PC-9 (cell line): ENCODE measurements around the gene TSPAN12. TPM values are rescaled to one million over a fixed set of nuclear protein-coding genes. Genes with fewer than 3 reads are reported as not detected.
"Not testable (repeated sequence)": the region's sequence is repeated elsewhere in the genome, so short reads cannot be mapped to it uniquely, and the experiment has no call there.

Experiments used
- BruUV-seq: library from RNA; stranded (reverse); fragments of 400-500 nt; replicated peaks from 2 replicates; lab custom pipeline; 2021; lab: Mats Ljungman, UMichigan
- CTCF ChIA-PET: fragments of 300-600 bp; sonication (Branson Sonifier 250); formaldehyde crosslinking; loops from one replicate; lab custom pipeline; 2022; ENCODE audit warnings: antibody characterized with exemption; lab: Charles Lee
- POLR2A ChIA-PET: fragments of 300-600 bp; sonication (Branson Sonifier 250); formaldehyde crosslinking; loops from one replicate; lab custom pipeline; 2022; ENCODE audit warnings: antibody characterized with exemption; ENCODE audit not compliant: unreplicated experiment; lab: Charles Lee
- DNase-seq, 2 experiments: peaks; one replicate each; pipeline versions ENCODE4 v3.0.0 to v3.0.0-alpha.2; 2015 to 2022; ENCODE audit warnings: mixed read lengths in 1 of 2
- H2AFZ ChIP-seq: fragments of 200-600 bp; sonication (generic); 2 replicates; pipeline ENCODE4 v1.8.1; 2017; ENCODE audit warnings: antibody characterized with exemption
- H3F3A ChIP-seq: fragments of 200-600 bp; sonication (generic); 2 replicates; pipeline ENCODE4 v1.8.1; 2017; ENCODE audit warnings: antibody characterized with exemption, mild to moderate bottlenecking, low read depth; ENCODE audit not compliant: insufficient read depth
- H3K27ac ChIP-seq: fragments of 200-600 bp; sonication (generic); 2 replicates; pipeline ENCODE4 v1.6.1; 2016; ENCODE audit warnings: mixed run types
- H3K27me3 ChIP-seq: fragments of 200-600 bp; sonication (generic); 2 replicates; pipeline ENCODE4 v1.6.1; 2016; ENCODE audit warnings: low read depth, mixed run types; ENCODE audit not compliant: insufficient read depth
- H3K36me3 ChIP-seq: fragments of 200-600 bp; sonication (generic); 2 replicates; pipeline ENCODE4 v1.6.1; 2016; ENCODE audit warnings: low read depth, mixed run types
- H3K4me1 ChIP-seq: fragments of 200-600 bp; sonication (generic); replicated peaks from 2 replicates; pipeline ENCODE4 v1.6.1; 2016; ENCODE audit warnings: mixed run types; ENCODE audit not compliant: insufficient read depth
- H3K4me2 ChIP-seq: fragments of 200-600 bp; sonication (generic); 2 replicates; pipeline ENCODE4 v1.6.1; 2017; ENCODE audit warnings: mixed run types
- H3K4me3 ChIP-seq: fragments of 200-600 bp; sonication (generic); 2 replicates; pipeline ENCODE4 v1.6.1; 2016; ENCODE audit warnings: mixed run types
- H3K79me2 ChIP-seq: fragments of 200-600 bp; sonication (generic); 2 replicates; pipeline ENCODE4 v1.6.1; 2017; ENCODE audit warnings: low read depth, mixed run types
- H3K9me2 ChIP-seq: fragments of 200-600 bp; sonication (generic); 2 replicates; pipeline ENCODE4 v1.8.1; 2017; ENCODE audit warnings: mild to moderate bottlenecking; ENCODE audit not compliant: insufficient read depth
- H3K9me3 ChIP-seq: fragments of 200-600 bp; sonication (generic); 2 replicates; pipeline ENCODE4 v1.8.1; 2016; ENCODE audit warnings: low read depth; ENCODE audit not compliant: insufficient read depth
- H4K20me1 ChIP-seq: fragments of 200-600 bp; sonication (generic); 2 replicates; pipeline ENCODE4 v1.8.1; 2017; ENCODE audit not compliant: insufficient read depth
- CTCF ChIP-seq: fragments of 200-600 bp; sonication (generic); conservative IDR thresholded peaks from 2 replicates; pipeline ENCODE4 v1.6.1; 2017; ENCODE audit warnings: mixed run types, antibody characterized with exemption, mild to moderate bottlenecking, moderate library complexity
- EZH2 ChIP-seq: fragments of 200-600 bp; sonication (generic); IDR thresholded peaks from 2 replicates; pipeline ENCODE4 v1.8.0; 2017; ENCODE audit warnings: antibody characterized with exemption, low read depth
- intact Hi-C: fragments of 100-400 bp; cut with micrococcal nuclease; formaldehyde crosslinking; loops from one replicate; pipeline ENCODE4 v1.10.0; 2022; ENCODE audit not compliant: unreplicated experiment
- total RNA-seq: library from RNA; stranded (reverse); gene quantifications from 2 replicates; pipeline ENCODE4 v1.2.3, GENCODE V29; 2021

TSPAN12 gene
- total RNA-seq, 1 experiment from 2014 or later: 5.8 TPM

GRCh38 chr7:120783721-120784120 lies 74.2 kb downstream of the TSPAN12 start:
- H3K4me1 ChIP-seq: no peaks in the 10 kb centered on the region
- H3K9me3 ChIP-seq: no peaks in the 10 kb centered on the region
- H3K27me3 ChIP-seq: no peaks in the 10 kb centered on the region
- H3F3A ChIP-seq: no peaks in the 10 kb centered on the region
- BruUV-seq: no TSS peak
- ChIA-PET CTCF (no interaction called here), POLR2A (no interaction called here)
- no peaks in the 10 kb centered on the region for H3K79me2 ChIP-seq
- no peak for TF ChIP-seq EZH2
- TF ChIP-seq CTCF: no peak
- H2AFZ ChIP-seq: no peak overlapping the region
- intact Hi-C loops: no loop called here
- no peaks in the 10 kb centered on the region for H3K36me3 ChIP-seq
- no peaks in the 10 kb centered on the region for H4K20me1 ChIP-seq
- no peak for DNase-seq
- no peaks in the 10 kb centered on the region for H3K9me2 ChIP-seq
- H3K27ac ChIP-seq: no peak overlapping the region
- no peak overlapping the region for H3K4me3 ChIP-seq
- H3K4me2 ChIP-seq: no peak overlapping the region

- Histone ChIP-seq H4K20me1 (no peaks in the 10 kb centered on the region), H3K9me2 (no peaks in the 10 kb centered on the region), H3K36me3 (no peaks in the 10 kb centered on the region), H3K27ac (no peak overlapping the region), H3K4me2 (no peak overlapping the region), H3K27me3 (no peaks in the 10 kb centered on the region), H3K79me2 (no peaks in the 10 kb centered on the region), H3F3A (no peaks in the 10 kb centered on the region), H3K4me3 (no peak overlapping the region), H2AFZ (no peak overlapping the region), H3K9me3 (no peaks in the 10 kb centered on the region), H3K4me1 (no peaks in the 10 kb centered on the region)
- intact Hi-C loops: no loop called here
- POLR2A ChIA-PET: no interaction called here
- TF ChIP-seq CTCF (no peak), EZH2 (no peak)
- BruUV-seq: no TSS peak
- no peak for DNase-seq
- CTCF ChIA-PET: no interaction called here
Observed at GRCh38 chr7:120783273-120783672, 74.7 kb downstream of the TSPAN12 start.

GRCh38 chr7:120781924-120782323 lies 76.0 kb downstream of the TSPAN12 start:
- H3K27me3 ChIP-seq, H3K4me3 ChIP-seq, H3K36me3 ChIP-seq, H3K79me2 ChIP-seq, H3K27ac ChIP-seq, POLR2A ChIA-PET, H3K9me3 ChIP-seq, H2AFZ ChIP-seq, H4K20me1 ChIP-seq, intact Hi-C loops, CTCF ChIA-PET, H3F3A ChIP-seq, H3K9me2 ChIP-seq, BruUV-seq, DNase-seq, H3K4me2 ChIP-seq, H3K4me1 ChIP-seq: not testable (repeated sequence)

GRCh38 chr7:120780938-120781337 lies 77.0 kb downstream of the TSPAN12 start:
- Histone ChIP-seq H3K79me2 (no peaks in the 10 kb centered on the region), H3K27me3 (no peaks in the 10 kb centered on the region), H4K20me1 (no peaks in the 10 kb centered on the region), H3K36me3 (no peaks in the 10 kb centered on the region), H3K4me1 (no peaks in the 10 kb centered on the region), H3K27ac (no peak overlapping the region), H3K4me3 (no peak overlapping the region), H3F3A (no peaks in the 10 kb centered on the region), H3K4me2 (no peak overlapping the region), H3K9me2 (no peaks in the 10 kb centered on the region), H2AFZ (no peak overlapping the region), H3K9me3 (no peaks in the 10 kb centered on the region)
- no peak for DNase-seq
- intact Hi-C loops: no loop called here
- POLR2A ChIA-PET: no interaction called here
- CTCF ChIA-PET: no interaction called here
- no TSS peak for BruUV-seq
- TF ChIP-seq CTCF (no peak), EZH2 (no peak)

GRCh38 chr7:120780451-120780850 lies 77.5 kb downstream of the TSPAN12 start:
- H4K20me1 ChIP-seq, H3K9me3 ChIP-seq, H3F3A ChIP-seq, BruUV-seq, H3K4me2 ChIP-seq, H3K36me3 ChIP-seq, H3K27me3 ChIP-seq, DNase-seq, H3K79me2 ChIP-seq, H2AFZ ChIP-seq, H3K27ac ChIP-seq, H3K4me1 ChIP-seq, intact Hi-C loops, CTCF ChIA-PET, H3K4me3 ChIP-seq, POLR2A ChIA-PET, H3K9me2 ChIP-seq: not testable (repeated sequence)
